Neural cell (in vitro differentiated cells): ENCODE results near the gene AMIGO3. TPM values are rescaled to one million over a fixed set of nuclear protein-coding genes. Genes with fewer than 3 reads are reported as not detected.
"Not testable (repeated sequence)": the region's sequence is repeated elsewhere in the genome, so short reads cannot be mapped to it uniquely, and the experiment has no call there.

ENCODE experiments used
- H2AFZ ChIP-seq: fragments of 200-600, 300-800 bp; sonication (generic), shearing (Covaris generic); 2 replicates; pipeline ENCODE4 v1.6.0; 2014; ENCODE audit warnings: low read depth, mild to moderate bottlenecking, antibody characterized with exemption, low read length, moderate library complexity
- H3F3A ChIP-seq: fragments of 200-600 bp; shearing (Covaris generic); 2 replicates; pipeline ENCODE4 v1.6.1; 2016; ENCODE audit warnings: mild to moderate bottlenecking, moderate library complexity, mixed read lengths, antibody characterized with exemption, low read length; ENCODE audit not compliant: insufficient read depth, poor library complexity, severe bottlenecking
- H3K27ac ChIP-seq: fragments of 200-600, 300-800 bp; sonication (generic), shearing (Covaris generic); 2 replicates; pipeline ENCODE4 v1.5.1; 2014; ENCODE audit warnings: mild to moderate bottlenecking, low read length, moderate library complexity
- H3K27me3 ChIP-seq: fragments of 300-800, 200-600 bp; sonication (generic), shearing (Covaris generic); 2 replicates; pipeline ENCODE4 v1.6.0; 2014; ENCODE audit warnings: mild to moderate bottlenecking, low read depth, low read length, moderate library complexity; ENCODE audit not compliant: insufficient read depth
- H3K36me3 ChIP-seq: fragments of 300-800, 200-600 bp; sonication (generic), shearing (Covaris generic); 2 replicates; pipeline ENCODE4 v1.5.1; 2014; ENCODE audit warnings: mild to moderate bottlenecking, antibody characterized with exemption, low read length, moderate library complexity; ENCODE audit not compliant: insufficient read depth
- H3K4me2 ChIP-seq: fragments of 300-800, 200-600 bp; sonication (generic), shearing (Covaris generic); 2 replicates; pipeline ENCODE4 v1.6.0; 2014; ENCODE audit warnings: mild to moderate bottlenecking, low read length
- H3K4me3 ChIP-seq: fragments of 300-800, 200-600 bp; sonication (generic), shearing (Covaris generic); 2 replicates; pipeline ENCODE4 v1.5.1; 2014; ENCODE audit warnings: mild to moderate bottlenecking, low read length, moderate library complexity
- H3K79me2 ChIP-seq: fragments of 200-600 bp; shearing (Covaris generic); replicated peaks from 2 replicates; pipeline ENCODE4 v1.6.0; 2014; ENCODE audit warnings: mild to moderate bottlenecking, low read length, moderate library complexity; ENCODE audit not compliant: insufficient read depth
- H3K9ac ChIP-seq: fragments of 300-800, 200-600 bp; sonication (generic), shearing (Covaris generic); 2 replicates; pipeline ENCODE4 v1.6.1; 2016; ENCODE audit warnings: mild to moderate bottlenecking, low read length, mixed read lengths
- H3K9me2 ChIP-seq: fragments of 200-600 bp; shearing (Covaris generic); 2 replicates; pipeline ENCODE4 v1.6.1; 2016; ENCODE audit warnings: mild to moderate bottlenecking, low read length, mixed read lengths; ENCODE audit not compliant: insufficient read depth
- H3K9me3 ChIP-seq: fragments of 200-600, 300-800 bp; sonication (generic), shearing (Covaris generic); 2 replicates; pipeline ENCODE4 v1.6.1; 2016; ENCODE audit warnings: mild to moderate bottlenecking, mixed run types, low read length, moderate library complexity, mixed read lengths
- H4K20me1 ChIP-seq: fragments of 200-600 bp; shearing (Covaris generic); 2 replicates; pipeline ENCODE4 v1.6.1; 2016; ENCODE audit warnings: mild to moderate bottlenecking, mixed run types; ENCODE audit not compliant: insufficient read depth
- EP300 ChIP-seq: fragments of 450-650 bp; conservative IDR thresholded peaks from 2 replicates; pipeline ENCODE4 v1.6.1; 2014; ENCODE audit warnings: antibody characterized with exemption, mild to moderate bottlenecking, moderate library complexity; ENCODE audit not compliant: poor library complexity, severe bottlenecking
- EZH2 ChIP-seq: fragments of 200-600, 300-800 bp; shearing (Covaris generic), sonication (generic); IDR thresholded peaks from 2 replicates; pipeline ENCODE4 v1.6.1; 2014; ENCODE audit warnings: antibody characterized with exemption, low read length, borderline replicate concordance, mild to moderate bottlenecking; ENCODE audit not compliant: insufficient read depth, poor library complexity, severe bottlenecking
- MXI1 ChIP-seq: fragments of 450-650 bp; conservative IDR thresholded peaks from 2 replicates; pipeline ENCODE4 v1.6.1; 2014; ENCODE audit warnings: antibody characterized with exemption, mild to moderate bottlenecking; ENCODE audit not compliant: poor library complexity, severe bottlenecking
- POLR2AphosphoS5 ChIP-seq: IDR thresholded peaks from 2 replicates; pipeline ENCODE4 v1.6.1; 2012
- RAD21 ChIP-seq: fragments of 450-650 bp; conservative IDR thresholded peaks from 2 replicates; pipeline ENCODE4 v1.6.1; 2014; ENCODE audit warnings: antibody characterized with exemption, mild to moderate bottlenecking, moderate library complexity
- SMC3 ChIP-seq: fragments of 450-650 bp; conservative IDR thresholded peaks from 2 replicates; pipeline ENCODE4 v1.6.1; 2014; ENCODE audit warnings: antibody characterized with exemption, mild to moderate bottlenecking, moderate library complexity; ENCODE audit not compliant: poor library complexity
- TAF1 ChIP-seq: IDR thresholded peaks from 2 replicates; pipeline ENCODE4 v1.6.1; 2012; ENCODE audit warnings: low read depth
- polyA plus RNA-seq: library from polyadenylated mRNA; depleted of rRNA; stranded (reverse); fragments of >200 nt; gene quantifications from 2 replicates; pipeline ENCODE4 v1.2.3, GENCODE V29; 2014
- TF ChIP-seq, protein P1 (sequence below): fragments of 450-650 bp; IDR thresholded peaks from 2 replicates; pipeline ENCODE4 v1.5.1; 2014; ENCODE audit warnings: antibody characterized with exemption, mild to moderate bottlenecking, moderate library complexity; ENCODE audit not compliant: poor library complexity, severe bottlenecking
- TF ChIP-seq, protein P2 (sequence below): IDR thresholded peaks from 2 replicates; pipeline ENCODE4 v1.6.1; 2012; ENCODE audit warnings: borderline replicate concordance

AMIGO3 gene
- polyA plus RNA-seq, 1 donor from 2014 or later = 4.0 TPM

DNA sequence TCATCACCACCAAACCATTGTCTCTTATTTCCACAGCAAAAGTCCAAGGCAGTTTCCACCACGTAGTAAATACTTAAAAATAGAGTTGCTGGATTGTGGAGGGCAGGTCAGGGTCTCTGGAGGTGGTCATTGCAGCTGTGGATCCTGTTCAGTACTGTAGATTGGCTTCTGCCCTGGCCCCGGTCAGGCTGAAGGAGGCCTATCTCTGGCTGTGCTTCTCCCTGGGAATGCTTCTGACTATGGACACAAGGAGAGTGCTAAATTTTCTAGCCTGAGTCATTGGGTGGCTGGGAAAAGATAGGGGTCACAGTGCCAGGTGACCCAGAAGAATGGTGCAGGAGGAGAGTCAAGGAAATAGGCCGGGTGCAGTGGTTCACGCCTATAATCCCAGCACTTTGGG, 30.6 kb upstream of the AMIGO3 start:
- no peak overlapping the region for H3K9ac ChIP-seq
- H3K27ac ChIP-seq = no peak overlapping the region
- no peaks in the 10 kb centered on the region for H3F3A ChIP-seq
- no peaks in the 10 kb centered on the region for H4K20me1 ChIP-seq
- TF ChIP-seq MXI1 (no peak), TAF1 (no peak)
- H3K9me2 ChIP-seq = no peaks in the 10 kb centered on the region
- H3K4me2 ChIP-seq = no peak overlapping the region
- peaks cover 38% of the 10 kb centered on the region for H3K79me2 ChIP-seq
- H2AFZ ChIP-seq = no peak overlapping the region
- H3K9me3 ChIP-seq = no peaks in the 10 kb centered on the region
- no peaks in the 10 kb centered on the region for H3K27me3 ChIP-seq
- no peak overlapping the region for H3K4me3 ChIP-seq
- no peaks in the 10 kb centered on the region for H3K36me3 ChIP-seq

DNA sequence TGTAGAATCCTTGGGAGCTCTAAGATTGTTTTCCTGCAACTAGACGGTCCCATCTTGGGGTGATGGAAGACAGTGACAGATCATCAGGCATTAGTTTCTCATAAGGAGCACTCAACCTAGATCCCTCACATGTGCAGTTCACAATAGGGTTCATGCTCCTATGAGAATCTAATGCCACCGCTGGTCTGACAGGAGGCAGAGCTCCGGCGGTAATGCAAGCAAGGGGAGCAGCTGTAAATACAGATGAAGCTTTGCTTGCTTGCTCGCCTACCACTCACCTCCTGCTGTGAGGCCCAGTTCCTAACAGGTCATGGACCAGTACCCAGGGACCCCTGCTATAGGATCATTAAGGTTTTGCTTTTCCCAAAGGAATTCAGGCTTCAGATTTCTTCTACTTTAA, 29.4 kb upstream of the AMIGO3 start:
- not testable (repeated sequence) for H3K4me2 ChIP-seq, H3F3A ChIP-seq, H3K9me2 ChIP-seq, H3K4me3 ChIP-seq, H3K27ac ChIP-seq, H2AFZ ChIP-seq, H3K27me3 ChIP-seq, H3K36me3 ChIP-seq, H4K20me1 ChIP-seq, H3K9ac ChIP-seq, H3K9me3 ChIP-seq
- peaks cover 30% of the 10 kb centered on the region for H3K79me2 ChIP-seq

DNA sequence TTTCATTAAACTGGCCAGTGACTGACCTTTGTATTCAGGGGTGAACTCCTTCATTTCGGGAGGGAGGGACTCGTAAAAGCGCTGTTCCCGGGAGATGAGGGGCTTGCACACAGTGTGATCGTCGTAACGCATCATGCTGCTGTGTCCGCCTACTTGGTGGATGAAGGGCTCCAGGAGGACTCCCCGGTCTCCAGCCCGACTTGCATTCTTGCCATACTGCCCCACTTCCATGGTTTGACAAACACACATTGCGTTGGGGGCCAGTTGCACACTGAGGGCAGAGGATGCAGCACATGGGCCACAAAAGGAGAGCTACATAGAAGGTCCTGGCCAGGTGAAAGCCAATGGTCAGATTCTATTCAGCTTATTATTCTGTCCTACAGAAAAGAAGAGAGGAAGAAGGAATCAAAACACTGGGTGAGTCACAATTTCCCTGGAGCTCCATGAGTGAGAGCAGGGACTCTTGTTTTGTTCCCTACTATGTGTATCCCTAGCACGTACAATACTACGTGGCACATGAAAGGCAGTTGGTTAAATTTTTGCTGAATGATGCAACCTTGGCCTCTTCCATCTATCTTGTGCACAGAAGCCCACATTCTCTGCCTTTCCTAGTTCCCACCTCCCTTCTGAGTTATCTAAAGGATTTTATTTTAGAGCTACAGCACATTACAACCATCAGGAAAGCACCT, 28.5 kb upstream of the AMIGO3 start:
- TF ChIP-seq MXI1 (no peak), RAD21 (no peak), SMC3 (no peak), POLR2AphosphoS5 (no peak), TAF1 (no peak), EZH2 (no peak), EP300 (no peak)
- TF ChIP-seq, protein P1, sequence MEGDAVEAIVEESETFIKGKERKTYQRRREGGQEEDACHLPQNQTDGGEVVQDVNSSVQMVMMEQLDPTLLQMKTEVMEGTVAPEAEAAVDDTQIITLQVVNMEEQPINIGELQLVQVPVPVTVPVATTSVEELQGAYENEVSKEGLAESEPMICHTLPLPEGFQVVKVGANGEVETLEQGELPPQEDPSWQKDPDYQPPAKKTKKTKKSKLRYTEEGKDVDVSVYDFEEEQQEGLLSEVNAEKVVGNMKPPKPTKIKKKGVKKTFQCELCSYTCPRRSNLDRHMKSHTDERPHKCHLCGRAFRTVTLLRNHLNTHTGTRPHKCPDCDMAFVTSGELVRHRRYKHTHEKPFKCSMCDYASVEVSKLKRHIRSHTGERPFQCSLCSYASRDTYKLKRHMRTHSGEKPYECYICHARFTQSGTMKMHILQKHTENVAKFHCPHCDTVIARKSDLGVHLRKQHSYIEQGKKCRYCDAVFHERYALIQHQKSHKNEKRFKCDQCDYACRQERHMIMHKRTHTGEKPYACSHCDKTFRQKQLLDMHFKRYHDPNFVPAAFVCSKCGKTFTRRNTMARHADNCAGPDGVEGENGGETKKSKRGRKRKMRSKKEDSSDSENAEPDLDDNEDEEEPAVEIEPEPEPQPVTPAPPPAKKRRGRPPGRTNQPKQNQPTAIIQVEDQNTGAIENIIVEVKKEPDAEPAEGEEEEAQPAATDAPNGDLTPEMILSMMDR = no peak
- TF ChIP-seq, protein P2, sequence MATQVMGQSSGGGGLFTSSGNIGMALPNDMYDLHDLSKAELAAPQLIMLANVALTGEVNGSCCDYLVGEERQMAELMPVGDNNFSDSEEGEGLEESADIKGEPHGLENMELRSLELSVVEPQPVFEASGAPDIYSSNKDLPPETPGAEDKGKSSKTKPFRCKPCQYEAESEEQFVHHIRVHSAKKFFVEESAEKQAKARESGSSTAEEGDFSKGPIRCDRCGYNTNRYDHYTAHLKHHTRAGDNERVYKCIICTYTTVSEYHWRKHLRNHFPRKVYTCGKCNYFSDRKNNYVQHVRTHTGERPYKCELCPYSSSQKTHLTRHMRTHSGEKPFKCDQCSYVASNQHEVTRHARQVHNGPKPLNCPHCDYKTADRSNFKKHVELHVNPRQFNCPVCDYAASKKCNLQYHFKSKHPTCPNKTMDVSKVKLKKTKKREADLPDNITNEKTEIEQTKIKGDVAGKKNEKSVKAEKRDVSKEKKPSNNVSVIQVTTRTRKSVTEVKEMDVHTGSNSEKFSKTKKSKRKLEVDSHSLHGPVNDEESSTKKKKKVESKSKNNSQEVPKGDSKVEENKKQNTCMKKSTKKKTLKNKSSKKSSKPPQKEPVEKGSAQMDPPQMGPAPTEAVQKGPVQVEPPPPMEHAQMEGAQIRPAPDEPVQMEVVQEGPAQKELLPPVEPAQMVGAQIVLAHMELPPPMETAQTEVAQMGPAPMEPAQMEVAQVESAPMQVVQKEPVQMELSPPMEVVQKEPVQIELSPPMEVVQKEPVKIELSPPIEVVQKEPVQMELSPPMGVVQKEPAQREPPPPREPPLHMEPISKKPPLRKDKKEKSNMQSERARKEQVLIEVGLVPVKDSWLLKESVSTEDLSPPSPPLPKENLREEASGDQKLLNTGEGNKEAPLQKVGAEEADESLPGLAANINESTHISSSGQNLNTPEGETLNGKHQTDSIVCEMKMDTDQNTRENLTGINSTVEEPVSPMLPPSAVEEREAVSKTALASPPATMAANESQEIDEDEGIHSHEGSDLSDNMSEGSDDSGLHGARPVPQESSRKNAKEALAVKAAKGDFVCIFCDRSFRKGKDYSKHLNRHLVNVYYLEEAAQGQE = no peak
- no peaks in the 10 kb centered on the region for H4K20me1 ChIP-seq

More for the DNA sequence above, 28.5 kb upstream of the AMIGO3 start:
- Histone ChIP-seq H3K4me2 (no peak overlapping the region), H3K79me2 (peaks cover 20% of the 10 kb centered on the region), H3K9ac (no peak overlapping the region), H3K9me3 (no peaks in the 10 kb centered on the region), H2AFZ (no peak overlapping the region), H3K9me2 (no peaks in the 10 kb centered on the region), H3K4me3 (no peak overlapping the region), H3K27me3 (no peaks in the 10 kb centered on the region), H3K27ac (no peak overlapping the region), H3F3A (no peaks in the 10 kb centered on the region), H3K36me3 (no peaks in the 10 kb centered on the region)
